AG04449 (cell line): ENCODE data around the gene ABCG5.

Experiments used
- CTCF ChIA-PET: fragments of 350-600 bp; formaldehyde crosslinking; extraction: SDS; loops from one replicate; lab custom pipeline; 2021; ENCODE audit warnings: antibody characterized with exemption; lab: Yijun Ruan, JAX
- POLR2A ChIA-PET: fragments of 400-600, 350-600 bp; formaldehyde crosslinking; extraction: SDS; loops from one replicate; lab custom pipeline; 2020; ENCODE audit warnings: antibody characterized with exemption, inconsistent platforms; lab: Yijun Ruan, JAX
- DNase-seq: peaks from one replicate; pipeline ENCODE4 v3.0.0-alpha.2; 2010; ENCODE audit warnings: low read depth, low spot score
- H3K4me3 ChIP-seq: 2 replicates; pipeline ENCODE4 v1.5.1; 2011; ENCODE audit warnings: low read depth, mild to moderate bottlenecking, control low read depth, low read length
- TF ChIP-seq, protein P1 (sequence below): IDR thresholded peaks from one replicate; pipeline ENCODE4 v1.5.1; 2011; ENCODE audit warnings: mild to moderate bottlenecking, moderate library complexity, low read length, control low read depth, inconsistent platforms; ENCODE audit not compliant: insufficient read depth; ENCODE audit errors: missing control alignments

ABCG5 gene

DNA sequence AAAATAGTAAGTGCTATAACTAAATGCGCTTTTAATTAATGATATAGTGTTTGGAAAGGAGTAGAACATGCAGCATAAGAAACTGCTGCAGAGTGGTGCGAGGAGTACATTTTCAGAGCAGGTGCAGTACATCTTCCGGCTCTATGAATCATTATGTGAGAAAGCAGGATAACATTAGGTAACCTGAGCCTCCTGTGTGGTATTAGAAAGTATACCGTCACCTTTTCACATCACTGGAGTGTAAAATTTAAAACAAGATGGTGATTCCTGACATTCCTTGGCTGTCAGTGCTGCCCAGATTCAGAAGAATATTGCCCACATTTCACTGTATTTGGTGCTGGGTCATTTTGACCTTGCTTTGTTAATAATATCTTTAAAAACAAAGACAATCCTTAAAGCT is 72.6 kb downstream of the ABCG5 start:
- H3K4me3 ChIP-seq, result no peak overlapping the region
- POLR2A ChIA-PET, result no interaction called here
- no peak for DNase-seq
- CTCF ChIA-PET, result interaction anchor here (1.0 kb wide), 1 partner anchor 156 kb away, joined by 3 read pairs; no protein-coding TSS in a partner anchor
- TF ChIP-seq, protein P1, sequence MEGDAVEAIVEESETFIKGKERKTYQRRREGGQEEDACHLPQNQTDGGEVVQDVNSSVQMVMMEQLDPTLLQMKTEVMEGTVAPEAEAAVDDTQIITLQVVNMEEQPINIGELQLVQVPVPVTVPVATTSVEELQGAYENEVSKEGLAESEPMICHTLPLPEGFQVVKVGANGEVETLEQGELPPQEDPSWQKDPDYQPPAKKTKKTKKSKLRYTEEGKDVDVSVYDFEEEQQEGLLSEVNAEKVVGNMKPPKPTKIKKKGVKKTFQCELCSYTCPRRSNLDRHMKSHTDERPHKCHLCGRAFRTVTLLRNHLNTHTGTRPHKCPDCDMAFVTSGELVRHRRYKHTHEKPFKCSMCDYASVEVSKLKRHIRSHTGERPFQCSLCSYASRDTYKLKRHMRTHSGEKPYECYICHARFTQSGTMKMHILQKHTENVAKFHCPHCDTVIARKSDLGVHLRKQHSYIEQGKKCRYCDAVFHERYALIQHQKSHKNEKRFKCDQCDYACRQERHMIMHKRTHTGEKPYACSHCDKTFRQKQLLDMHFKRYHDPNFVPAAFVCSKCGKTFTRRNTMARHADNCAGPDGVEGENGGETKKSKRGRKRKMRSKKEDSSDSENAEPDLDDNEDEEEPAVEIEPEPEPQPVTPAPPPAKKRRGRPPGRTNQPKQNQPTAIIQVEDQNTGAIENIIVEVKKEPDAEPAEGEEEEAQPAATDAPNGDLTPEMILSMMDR, result no peak

DNA sequence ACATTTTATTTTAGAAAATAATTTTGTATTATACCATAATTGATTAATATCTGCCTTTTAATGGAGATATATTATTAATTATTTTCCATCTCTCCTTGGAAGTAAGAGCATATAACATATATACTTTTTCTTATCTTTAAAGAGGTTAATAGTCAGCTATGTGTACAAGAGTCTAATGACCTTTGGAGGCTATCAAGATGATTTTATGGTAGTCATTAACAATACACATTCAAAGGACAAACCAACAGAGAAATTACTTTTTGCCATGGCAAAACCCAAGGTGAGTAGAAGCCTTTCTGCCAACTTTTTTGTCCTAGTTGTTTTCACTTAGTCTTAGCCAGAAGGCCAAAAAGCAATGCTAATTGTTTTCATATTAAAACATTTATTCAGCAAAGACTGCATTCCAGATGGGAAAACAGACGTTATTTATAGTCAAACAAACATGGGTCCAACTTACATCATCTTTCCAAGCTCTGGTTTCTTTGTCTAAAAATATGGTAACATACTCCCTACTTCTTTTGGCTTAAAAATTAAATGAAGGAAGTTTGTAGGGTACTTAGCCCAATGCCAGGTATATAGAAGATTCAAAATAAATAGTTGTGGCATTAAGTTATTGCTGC is 74.4 kb downstream of the ABCG5 start:
- POLR2A ChIA-PET, result no interaction called here
- TF ChIP-seq, protein P1, result no peak
- no peak overlapping the region for H3K4me3 ChIP-seq
- CTCF ChIA-PET, result interaction anchor here (1.2 kb wide), 1 partner anchor 10 kb away, joined by 3 read pairs; no protein-coding TSS in a partner anchor
- no peak for DNase-seq

GRCh38 chr2:43763091-43763490 is 75.5 kb downstream of the ABCG5 start:
- ChIA-PET POLR2A (no interaction called here), CTCF (no interaction called here)
- TF ChIP-seq, protein P1, result no peak
- H3K4me3 ChIP-seq, result no peak overlapping the region
- no peak for DNase-seq
